Ascending aorta (tissue), 2 donors: ENCODE results near the gene TRIB2. TPM values are rescaled to one million over a fixed set of nuclear protein-coding genes. Genes with fewer than 3 reads are reported as not detected.

Experiments used
- DNase-seq, 2 donors: peaks; one replicate each; pipeline ENCODE4 v3.0.0-alpha.2; 2019; ENCODE audit warnings: low spot score in 2 of 2
- H3K27ac ChIP-seq, 2 donors: fragments of 200-600 bp; sonication (generic); one replicate each; pipeline ENCODE4 v1.5.1; 2016 to 2017; ENCODE audit warnings: mild to moderate bottlenecking in 1 of 2
- H3K27me3 ChIP-seq: fragments of 200-600 bp; sonication (generic); one replicate; pipeline ENCODE4 v1.5.1; 2017
- H3K36me3 ChIP-seq, 2 donors: fragments of 200-600 bp; sonication (generic); one replicate each; pipeline ENCODE4 v1.5.1; 2016
- H3K4me1 ChIP-seq, 2 donors: fragments of 200-600 bp; sonication (generic); one replicate each; pipeline ENCODE4 v1.5.1; 2016 to 2017; ENCODE audit warnings: mild to moderate bottlenecking in 1 of 2
- H3K4me3 ChIP-seq, 2 donors: fragments of 200-600 bp; sonication (generic); one replicate each; pipeline ENCODE4 v1.5.1; 2016 to 2017; ENCODE audit warnings: mild to moderate bottlenecking in 1 of 2
- H3K9me3 ChIP-seq, 2 donors: fragments of 200-600 bp; sonication (generic); one replicate each; pipeline ENCODE4 v1.5.1; 2016
- intact Hi-C: fragments of 100-400 bp; cut with DNase I; formaldehyde crosslinking; loops from one replicate; pipeline ENCODE4 v1.15.1; 2023
- total RNA-seq: library from RNA; depleted of rRNA; stranded (reverse); fragments of >200 nt; gene quantifications from one replicate; pipeline ENCODE4 v1.1.0, GENCODE V29; 2016
- TF ChIP-seq, protein P1 (sequence below), 3 experiments: fragments of 200-600 bp in 2 of 3; fragments of 450-650 bp in 1 of 3; sonication (generic) in 2 of 3; IDR thresholded peaks; one replicate each; pipeline ENCODE4 v1.5.1; 2016 to 2019; ENCODE audit warnings: antibody characterized with exemption in 3 of 3, mild to moderate bottlenecking in 1 of 3, moderate library complexity in 1 of 3

The TRIB2 gene
- total RNA-seq, 1 donor from 2014 or later, result 55.6 TPM

DNA sequence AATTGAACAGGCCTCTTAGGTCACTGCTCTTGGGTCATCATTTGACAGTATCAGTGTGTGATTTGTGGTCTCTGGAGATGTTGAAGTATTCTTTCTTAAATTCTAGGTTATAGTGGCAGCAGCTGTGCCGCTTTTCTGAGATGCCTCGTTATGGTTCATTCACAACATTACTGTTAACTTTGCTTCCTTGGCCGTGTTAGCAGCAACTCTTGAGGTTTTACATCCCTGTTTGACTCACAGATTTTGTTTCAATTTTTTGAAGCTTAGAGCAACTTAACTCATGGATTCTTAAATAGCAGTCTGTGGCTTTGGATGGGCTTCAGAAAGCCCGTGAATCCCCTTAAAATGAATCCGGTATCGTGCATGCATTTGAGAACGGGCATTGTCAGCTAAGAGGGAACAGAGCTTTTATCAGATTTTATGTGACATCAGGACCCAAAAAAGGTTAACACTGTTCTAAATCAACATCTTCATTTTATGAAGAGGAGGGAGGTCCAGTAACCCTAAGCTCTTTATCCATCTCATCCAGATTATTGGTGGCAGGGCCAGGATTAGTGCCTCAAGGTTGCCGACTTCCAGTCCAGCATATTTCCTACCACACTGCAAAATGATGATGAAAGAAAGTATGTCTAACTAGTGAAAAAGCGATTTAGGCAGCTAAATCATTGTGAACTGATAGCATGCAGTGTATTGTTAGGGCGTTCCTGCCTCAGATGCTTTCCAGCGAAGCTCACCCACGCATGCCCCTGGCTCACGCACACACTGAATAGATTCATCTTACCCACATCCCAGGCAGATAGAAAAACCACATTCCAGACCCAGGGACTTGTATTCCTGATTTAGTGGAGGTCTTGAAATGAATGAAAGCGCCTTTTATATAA is 5.1 kb downstream of the TRIB2 start:
- TF ChIP-seq, protein P1, sequence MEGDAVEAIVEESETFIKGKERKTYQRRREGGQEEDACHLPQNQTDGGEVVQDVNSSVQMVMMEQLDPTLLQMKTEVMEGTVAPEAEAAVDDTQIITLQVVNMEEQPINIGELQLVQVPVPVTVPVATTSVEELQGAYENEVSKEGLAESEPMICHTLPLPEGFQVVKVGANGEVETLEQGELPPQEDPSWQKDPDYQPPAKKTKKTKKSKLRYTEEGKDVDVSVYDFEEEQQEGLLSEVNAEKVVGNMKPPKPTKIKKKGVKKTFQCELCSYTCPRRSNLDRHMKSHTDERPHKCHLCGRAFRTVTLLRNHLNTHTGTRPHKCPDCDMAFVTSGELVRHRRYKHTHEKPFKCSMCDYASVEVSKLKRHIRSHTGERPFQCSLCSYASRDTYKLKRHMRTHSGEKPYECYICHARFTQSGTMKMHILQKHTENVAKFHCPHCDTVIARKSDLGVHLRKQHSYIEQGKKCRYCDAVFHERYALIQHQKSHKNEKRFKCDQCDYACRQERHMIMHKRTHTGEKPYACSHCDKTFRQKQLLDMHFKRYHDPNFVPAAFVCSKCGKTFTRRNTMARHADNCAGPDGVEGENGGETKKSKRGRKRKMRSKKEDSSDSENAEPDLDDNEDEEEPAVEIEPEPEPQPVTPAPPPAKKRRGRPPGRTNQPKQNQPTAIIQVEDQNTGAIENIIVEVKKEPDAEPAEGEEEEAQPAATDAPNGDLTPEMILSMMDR (IDR thresholded peaks at IDR 0.05), result no peak
- no peaks in the 10 kb centered on the region for H3K9me3 ChIP-seq
- intact Hi-C loops, result loop anchor here (2.0 to 5.0 kb wide), 2 partner anchors 197 to 280 kb away; no protein-coding TSS in a partner anchor
- peaks cover 0 to 9% of the 10 kb centered on the region in 2 donors for H3K4me1 ChIP-seq
- H3K27me3 ChIP-seq, result no peaks in the 10 kb centered on the region
- H3K27ac ChIP-seq, result peak overlapping the region; percentile 6 to 21
- peaks cover 0 to 16% of the 10 kb centered on the region in 2 donors for H3K36me3 ChIP-seq
- no peak for DNase-seq
- peak overlapping the region; percentile 80 to 91 for H3K4me3 ChIP-seq

GRCh38 chr2:12722447-12723316 is 5.9 kb downstream of the TRIB2 start:
- H3K27me3 ChIP-seq, result no peaks in the 10 kb centered on the region
- H3K4me3 ChIP-seq, result peak overlapping the region in 1 of 2 donors; percentile 80
- TF ChIP-seq, protein P1 (IDR thresholded peaks at IDR 0.05), result no peak
- no peaks in the 10 kb centered on the region for H3K9me3 ChIP-seq
- no peak for DNase-seq
- H3K4me1 ChIP-seq, result peaks cover 0 to 9% of the 10 kb centered on the region in 2 donors
- peaks cover 3 to 16% of the 10 kb centered on the region in 2 donors for H3K36me3 ChIP-seq
- H3K27ac ChIP-seq, result peak overlapping the region in 1 of 2 donors; percentile 0
- intact Hi-C loops, result loop anchor here (5.0 kb wide), 1 partner anchor 280 kb away; no protein-coding TSS in a partner anchor

DNA sequence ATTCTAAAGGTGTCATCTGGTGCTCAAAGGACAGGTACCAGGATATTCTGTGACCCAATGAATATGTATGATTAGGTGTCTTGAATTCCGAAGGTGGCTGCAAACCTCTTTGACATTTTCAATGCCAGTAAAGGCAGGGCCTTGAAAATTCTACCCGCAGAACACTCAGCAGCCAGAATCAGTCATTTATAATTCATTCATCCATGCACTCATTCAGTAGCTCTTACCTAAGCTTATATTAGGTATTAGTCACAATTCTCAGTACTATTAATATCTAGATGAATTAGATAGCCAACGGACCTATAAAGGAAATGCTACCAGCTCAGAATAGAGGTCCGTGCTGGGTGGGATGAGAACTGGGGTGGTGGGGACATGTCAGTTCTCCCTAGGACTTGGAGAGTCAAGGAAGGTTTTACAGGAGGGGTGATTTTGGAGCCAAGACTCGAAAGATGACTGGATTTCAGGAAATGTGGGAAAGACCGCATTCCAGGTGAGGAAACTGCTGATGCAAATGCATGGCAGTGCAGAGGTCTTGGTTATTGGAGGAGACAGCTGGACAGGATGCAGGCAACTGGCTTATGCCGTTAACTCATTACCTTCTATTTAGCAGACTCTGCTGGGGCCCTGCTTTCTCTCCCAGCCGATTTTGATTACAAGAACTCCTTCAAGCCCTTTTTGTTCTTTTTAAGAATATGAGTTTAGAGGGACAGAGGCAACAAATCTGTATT is 7.2 kb downstream of the TRIB2 start:
- peak overlapping the region in 1 of 2 donors; percentile 24 for H3K27ac ChIP-seq
- intact Hi-C loops, result loop anchor here (5.0 kb wide), 1 partner anchor 278 kb away; no protein-coding TSS in a partner anchor
- H3K4me1 ChIP-seq, result peaks cover 0 to 9% of the 10 kb centered on the region in 2 donors
- peaks cover 13 to 23% of the 10 kb centered on the region in 2 donors for H3K36me3 ChIP-seq
- no peaks in the 10 kb centered on the region for H3K27me3 ChIP-seq
- TF ChIP-seq, protein P1 (IDR thresholded peaks at IDR 0.05), result no peak
- no peak for DNase-seq
- H3K4me3 ChIP-seq, result no peak overlapping the region
- no peaks in the 10 kb centered on the region for H3K9me3 ChIP-seq

- TF ChIP-seq, protein P1 (IDR thresholded peaks at IDR 0.05), result no peak
- Histone ChIP-seq H3K4me3 (peak overlapping the region in 1 of 2 donors; percentile 7), H3K9me3 (no peaks in the 10 kb centered on the region), H3K27ac (peak overlapping the region; percentile 2 to 35), H3K4me1 (peaks cover 0 to 9% of the 10 kb centered on the region in 2 donors), H3K27me3 (no peaks in the 10 kb centered on the region), H3K36me3 (peaks cover 25 to 26% of the 10 kb centered on the region in 2 donors)
- DNase-seq, result no peak
- intact Hi-C loops, result no loop called here
Measured at GRCh38 chr2:12725233-12726187, 8.8 kb downstream of the TRIB2 start.
